K562 (cell line): Measurements from ENCODE around the gene MARCHF9. TPM values are rescaled to one million over a fixed set of nuclear protein-coding genes. Genes with fewer than 3 reads are reported as not detected.

Source experiments
- ATAC-seq: fragments of 200-7000 bp; cut with Tn5 transposase; 3 replicates; pipeline ENCODE4 v1.9.1; 2020; ENCODE audit warnings: moderate library complexity
- BruUV-seq: library from RNA; stranded (reverse); fragments of 400-500 nt; replicated peaks from 2 replicates; lab custom pipeline; 2021; lab: Mats Ljungman, UMichigan
- CTCF ChIA-PET: fragments of 300-600 bp; formaldehyde crosslinking; extraction: SDS; loops from one replicate; lab custom pipeline; 2021; ENCODE audit warnings: low intra/inter-chr PET ratio; lab: Yijun Ruan, JAX
- POLR2A ChIA-PET: fragments of 300-600, 350-650 bp; sonication (Branson Sonifier 250); formaldehyde crosslinking; extraction: SDS; loops from one replicate; lab custom pipeline; 2021; ENCODE audit warnings: antibody characterized with exemption, inconsistent platforms; lab: Yijun Ruan, JAX
- DNase-seq, 4 experiments: peaks; one replicate each; pipeline versions ENCODE4 v3.0.0 to v3.0.0-alpha.2; 2011 to 2018; ENCODE audit warnings: low spot score in 3 of 4, mixed read lengths in 3 of 4; ENCODE audit errors: extremely low read depth in 1 of 4
- FAIRE-seq: peaks from 2 replicates; lab custom pipeline; 2011; peaks lifted over from hg19 to GRCh38; lab: Jason Lieb, UNC
- H2AFZ ChIP-seq: 2 replicates; pipeline ENCODE4 v1.6.0; 2011; ENCODE audit warnings: low read depth, low read length, control low read depth, inconsistent platforms
- H3K27ac ChIP-seq: fragments of 200-600 bp; 3 replicates; pipeline ENCODE4 v1.8.0; 2011; ENCODE audit warnings: low read depth, mild to moderate bottlenecking, control low read depth, inconsistent platforms, low read length, moderate library complexity, mixed read lengths; ENCODE audit errors: extremely low read depth
- H3K27me3 ChIP-seq, 2 experiments: fragments of 300-600 bp in 1 of 2; 2 replicates in 1 of 2; 3 replicates in 1 of 2; pipeline versions ENCODE4 v1.6.0 to v1.8.0; 2011; ENCODE audit warnings: inconsistent platforms in 2 of 2, low read length in 2 of 2, mild to moderate bottlenecking in 1 of 2, mixed read lengths in 1 of 2, moderate library complexity in 1 of 2; ENCODE audit not compliant: control insufficient read depth in 2 of 2, insufficient read depth in 2 of 2
- H3K36me3 ChIP-seq: fragments of 300-600 bp; 3 replicates; pipeline ENCODE4 v1.8.0; 2011; ENCODE audit warnings: mild to moderate bottlenecking, low read length, inconsistent platforms; ENCODE audit not compliant: control insufficient read depth, insufficient read depth
- H3K4me1 ChIP-seq, 2 experiments: fragments of 200-600 bp in 1 of 2; replicated peaks in 1 of 2; 2 replicates in 1 of 2; 3 replicates in 1 of 2; pipeline versions ENCODE4 v1.5.1 to v1.8.0; 2011; ENCODE audit warnings: inconsistent platforms in 2 of 2, low read length in 2 of 2, mild to moderate bottlenecking in 1 of 2, mixed read lengths in 1 of 2, moderate library complexity in 1 of 2; ENCODE audit not compliant: control insufficient read depth in 2 of 2, insufficient read depth in 2 of 2
- H3K4me2 ChIP-seq: 2 replicates; pipeline ENCODE4 v1.6.1; 2011; ENCODE audit warnings: low read length, control low read depth, inconsistent platforms, mixed read lengths; ENCODE audit not compliant: insufficient read depth
- H3K4me3 ChIP-seq: fragments of 200-600 bp; sonication (generic), shearing (Covaris generic); 2 replicates; pipeline ENCODE4 v1.5.1; 2016; ENCODE audit warnings: control low read depth, inconsistent platforms
- H3K79me2 ChIP-seq: fragments of 200-600 bp; 3 replicates; pipeline ENCODE4 v1.8.0; 2011; ENCODE audit warnings: low read length, inconsistent platforms; ENCODE audit not compliant: control insufficient read depth, insufficient read depth
- H3K9ac ChIP-seq, 2 experiments: 2 replicates each; pipeline versions ENCODE4 v1.6.0 to v1.6.1; 2011; ENCODE audit warnings: low read depth in 2 of 2, low read length in 2 of 2, control low read depth in 1 of 2, inconsistent platforms in 1 of 2, mild to moderate bottlenecking in 1 of 2, mixed read lengths in 1 of 2; ENCODE audit not compliant: insufficient read depth in 1 of 2
- H3K9me1 ChIP-seq: one replicate; pipeline ENCODE4 v1.6.0; 2011; ENCODE audit warnings: inconsistent platforms, mild to moderate bottlenecking, low read length, moderate library complexity; ENCODE audit not compliant: control insufficient read depth, insufficient read depth
- H3K9me3 ChIP-seq: replicated peaks from 2 replicates; pipeline ENCODE4 v1.5.1; 2011; ENCODE audit warnings: low read depth, low read length, inconsistent platforms; ENCODE audit not compliant: control insufficient read depth, insufficient read depth
- H4K20me1 ChIP-seq: replicated peaks from 2 replicates; pipeline ENCODE4 v1.6.1; 2011; ENCODE audit warnings: low read length, inconsistent platforms, mixed read lengths; ENCODE audit not compliant: control insufficient read depth, insufficient read depth
- CBX2 ChIP-seq: fragments of 200-600 bp; sonication (generic); IDR thresholded peaks from one replicate; pipeline ENCODE4 v1.6.1; 2012; ENCODE audit warnings: mild to moderate bottlenecking, low read length, inconsistent platforms; ENCODE audit not compliant: insufficient read depth, poor library complexity, severe bottlenecking
- GATA2 ChIP-seq: sonication (generic); formaldehyde crosslinking; IDR thresholded peaks from 2 replicates; pipeline ENCODE4 v1.4.0; 2020; ENCODE audit warnings: mild to moderate bottlenecking, missing genetic modification reagents
- HEY1 ChIP-seq: fragments of 250-450 bp; sonication (Bioruptor Pico); IDR thresholded peaks from 2 replicates; pipeline ENCODE4 v1.5.0; 2020; ENCODE audit warnings: mild to moderate bottlenecking, moderate library complexity, borderline replicate concordance
- MYC ChIP-seq, 2 experiments: fragments of 250-450 bp in 1 of 2; sonication (Bioruptor Pico) in 1 of 2; IDR thresholded peaks; 2 replicates each; pipeline versions ENCODE4 v1.5.1 to v1.6.1; 2012 to 2021; ENCODE audit warnings: low read depth in 2 of 2, borderline replicate concordance in 1 of 2, improper control_type of control experiment in 1 of 2, low read length in 1 of 2, mild to moderate bottlenecking in 1 of 2, moderate library complexity in 1 of 2
- NR3C1 ChIP-seq: sonication (generic); formaldehyde crosslinking; IDR thresholded peaks from 2 replicates; pipeline ENCODE4 v1.8.1; 2022; ENCODE audit warnings: missing genetic modification reagents
- TEAD4 ChIP-seq, 2 experiments: sonication (generic) in 1 of 2; formaldehyde crosslinking in 1 of 2; IDR thresholded peaks; 2 replicates each; pipeline versions ENCODE4 v1.6.1 to v1.8.0; 2012 to 2022; ENCODE audit warnings: borderline replicate concordance in 1 of 2, inconsistent platforms in 1 of 2, low read length in 1 of 2, mild to moderate bottlenecking in 1 of 2, missing genetic modification reagents in 1 of 2
- TRIM24 ChIP-seq, 2 experiments: fragments of 450-650 bp; IDR thresholded peaks; 2 replicates each; pipeline ENCODE4 v1.6.1; 2016
- ZNF143 ChIP-seq: sonication (generic); formaldehyde crosslinking; IDR thresholded peaks from 2 replicates; pipeline ENCODE4 v1.9.0; 2022; ENCODE audit warnings: mild to moderate bottlenecking, missing genetic modification reagents
- ZNF77 ChIP-seq: fragments of 250-450 bp; sonication (Bioruptor Pico); IDR thresholded peaks from 2 replicates; pipeline ENCODE4 v1.5.0; 2020
- WGBS: fragments of 100-300 bp; shearing (Covaris generic); methylation state at CpG from one replicate; pipeline ENCODE4 v1.1.6; 2016; ENCODE audit warnings: low coverage, mixed read lengths; ENCODE audit not compliant: insufficient coverage; ENCODE audit errors: missing lambda C conversion rate; 5-methylcytosine and 5-hydroxymethylcytosine counted together
- in situ Hi-C: fragments of 300-500 bp; cut with MboI; formaldehyde crosslinking; loops from 4 replicates; pipeline ENCODE4 v1.15.0; 2018; ENCODE audit warnings: inconsistent platforms, mixed read lengths
- intact Hi-C: fragments of 100-400 bp; cut with micrococcal nuclease; formaldehyde crosslinking; loops from 2 replicates; pipeline ENCODE4 v1.14.2; 2022
- polyA plus RNA-seq, 8 experiments: library from polyadenylated mRNA; depleted of rRNA in 4 of 8; stranded (reverse) in 5 of 8; unstranded in 3 of 8; fragments of >200 nt; fragmentation: Nextera tagmentation in 2 of 8; fragmentation: Illumina TruSeq in 1 of 8; extraction: Ambion mirVana in 2 of 8; extraction: Trizol in 1 of 8; gene quantifications; 2 replicates each; pipeline versions ENCODE4 v1.2.1 to v1.2.3, GENCODE V29; 2011 to 2014; ENCODE audit warnings: inconsistent platforms in 1 of 8, missing spikeins in 1 of 8
- total RNA-seq, 7 experiments: library from RNA; depleted of rRNA in 6 of 7; stranded (reverse); fragments of >200 nt in 6 of 7; fragmentation: Illumina TruSeq in 2 of 7; extraction: Trizol in 2 of 7; gene quantifications; 2 replicates each; pipeline versions ENCODE4 v1.2.1 to v1.2.3, GENCODE V29; 2011 to 2021; ENCODE audit warnings: low replicate concordance in 1 of 7
- TF ChIP-seq, protein P1 (sequence below): sonication (generic); formaldehyde crosslinking; IDR thresholded peaks from 2 replicates; pipeline ENCODE4 v1.8.0; 2022; ENCODE audit warnings: mild to moderate bottlenecking, missing genetic modification reagents
- TF ChIP-seq, protein P2 (sequence below): fragments of 250-450 bp; sonication (Bioruptor Pico); IDR thresholded peaks from 2 replicates; pipeline ENCODE4 v1.4.0; 2020; ENCODE audit warnings: mild to moderate bottlenecking, moderate library complexity
- TF ChIP-seq, protein P3 (sequence below), 3 experiments: IDR thresholded peaks in 2 of 3; conservative IDR thresholded peaks in 1 of 3; 2 replicates each; pipeline ENCODE4 v1.5.1; 2011 to 2012; ENCODE audit warnings: low read length in 3 of 3, mild to moderate bottlenecking in 3 of 3, control low read depth in 2 of 3, improper control_type of control experiment in 1 of 3, inconsistent platforms in 1 of 3, low read depth in 1 of 3, mixed read lengths in 1 of 3, moderate library complexity in 1 of 3; ENCODE audit not compliant: insufficient read depth in 2 of 3

MARCHF9 gene
- total and polyA plus RNA-seq, 9 of the 15 experiments (the other 6 are each of a cell fraction or from before 2014, with no cell fraction given), result 0.80 to 12.4 (median 6.2) TPM

DNA sequence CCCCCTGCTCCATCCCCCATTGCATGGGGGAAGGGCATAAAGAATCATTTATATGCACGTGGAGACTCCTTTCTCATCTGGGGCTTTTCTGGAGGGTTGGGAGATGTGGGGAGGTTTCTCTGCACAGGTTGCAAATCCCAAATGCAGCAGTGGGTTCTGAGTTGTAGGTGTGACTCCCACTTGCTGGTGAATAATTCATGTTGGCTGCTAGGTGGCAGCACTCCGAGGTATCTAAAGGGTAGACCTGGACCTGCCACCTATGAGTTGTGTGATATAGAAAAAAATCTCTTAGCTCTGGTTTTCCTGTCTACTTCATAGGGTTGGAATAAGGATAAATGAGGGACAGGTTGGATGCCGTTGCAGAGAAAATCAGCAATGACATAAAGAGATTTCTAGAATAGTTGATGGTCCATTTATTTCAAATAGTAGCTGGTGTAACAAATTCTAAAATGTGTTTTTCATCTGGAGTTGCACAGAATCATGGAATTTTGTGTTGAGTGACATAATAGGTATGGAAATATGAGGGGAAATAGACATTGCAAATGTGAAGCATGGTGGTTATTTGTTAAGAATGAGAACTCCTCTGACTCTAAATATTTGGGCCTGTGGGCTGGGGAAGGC, 4.6 kb downstream of the MARCHF9 start:
- Histone ChIP-seq H3K4me1 (peaks cover 10 to 24% of the 10 kb centered on the region in 2 experiments; a peak in 4 of 5 replicates), H3K27ac (no peak overlapping the region), H3K9me3 (no peaks in the 10 kb centered on the region), H2AFZ (no peak overlapping the region), H3K36me3 (peaks cover 15% of the 10 kb centered on the region; the same call in 2 of the 3 replicates), H3K79me2 (peaks cover 11% of the 10 kb centered on the region; the same call in 2 of the 3 replicates), H3K4me3 (no peak overlapping the region), H4K20me1 (no peaks in the 10 kb centered on the region), H3K9me1 (no peaks in the 10 kb centered on the region), H3K4me2 (no peak overlapping the region), H3K9ac (no peak overlapping the region), H3K27me3 (no peaks in the 10 kb centered on the region)
- intact Hi-C loops, result loop anchor here (2.0 kb wide), 1 partner anchor 55 kb away; no protein-coding TSS in a partner anchor
- DNase-seq, result peak in 2 of 4 experiments; percentile 37 to 58
- in situ Hi-C loops, result no loop called here
- ATAC-seq, result peak; percentile 37
- peak; percentile 68 for FAIRE-seq
- BruUV-seq, result no TSS peak
- POLR2A ChIA-PET, result interaction anchor here (0.6 to 2.3 kb wide), 5 partner anchors 8 to 22 kb away, joined by 3 to 11 read pairs (median 3); partner anchors contain the start of genes EEF1AKMT3, METTL1 and TSPAN31
- CTCF ChIA-PET, result interaction anchor here (0.5 to 1.4 kb wide), 2 partner anchors 146 to 496 kb away, joined by 3 to 6 read pairs; no protein-coding TSS in a partner anchor
- 18% methylated on average over 3 of the region's 3 CpGs for WGBS
- TF ChIP-seq NR3C1 (CRISPR knock-in tag) (no peak), TEAD4 (IDR thresholded peaks at IDR 0.05; ENCODE audit: low read length) (no peak), TEAD4 (CRISPR knock-in tag; IDR thresholded peaks at IDR 0.05; ENCODE audit: borderline replicate concordance) (no peak), MYC (IDR thresholded peaks at IDR 0.05; ENCODE audit: low read depth, low read length) (no peak), MYC (CRISPR knock-in tag; IDR thresholded peaks at IDR 0.05; ENCODE audit: borderline replicate concordance, low read depth) (no peak), ZNF77 (CRISPR knock-in tag) (no peak), TRIM24 (IDR thresholded peaks at IDR 0.05) (no peak), ZNF143 (CRISPR knock-in tag) (no peak), HEY1 (CRISPR knock-in tag) (no peak), GATA2 (CRISPR knock-in tag) (no peak), CBX2 (no peak)
- TF ChIP-seq, protein P1, sequence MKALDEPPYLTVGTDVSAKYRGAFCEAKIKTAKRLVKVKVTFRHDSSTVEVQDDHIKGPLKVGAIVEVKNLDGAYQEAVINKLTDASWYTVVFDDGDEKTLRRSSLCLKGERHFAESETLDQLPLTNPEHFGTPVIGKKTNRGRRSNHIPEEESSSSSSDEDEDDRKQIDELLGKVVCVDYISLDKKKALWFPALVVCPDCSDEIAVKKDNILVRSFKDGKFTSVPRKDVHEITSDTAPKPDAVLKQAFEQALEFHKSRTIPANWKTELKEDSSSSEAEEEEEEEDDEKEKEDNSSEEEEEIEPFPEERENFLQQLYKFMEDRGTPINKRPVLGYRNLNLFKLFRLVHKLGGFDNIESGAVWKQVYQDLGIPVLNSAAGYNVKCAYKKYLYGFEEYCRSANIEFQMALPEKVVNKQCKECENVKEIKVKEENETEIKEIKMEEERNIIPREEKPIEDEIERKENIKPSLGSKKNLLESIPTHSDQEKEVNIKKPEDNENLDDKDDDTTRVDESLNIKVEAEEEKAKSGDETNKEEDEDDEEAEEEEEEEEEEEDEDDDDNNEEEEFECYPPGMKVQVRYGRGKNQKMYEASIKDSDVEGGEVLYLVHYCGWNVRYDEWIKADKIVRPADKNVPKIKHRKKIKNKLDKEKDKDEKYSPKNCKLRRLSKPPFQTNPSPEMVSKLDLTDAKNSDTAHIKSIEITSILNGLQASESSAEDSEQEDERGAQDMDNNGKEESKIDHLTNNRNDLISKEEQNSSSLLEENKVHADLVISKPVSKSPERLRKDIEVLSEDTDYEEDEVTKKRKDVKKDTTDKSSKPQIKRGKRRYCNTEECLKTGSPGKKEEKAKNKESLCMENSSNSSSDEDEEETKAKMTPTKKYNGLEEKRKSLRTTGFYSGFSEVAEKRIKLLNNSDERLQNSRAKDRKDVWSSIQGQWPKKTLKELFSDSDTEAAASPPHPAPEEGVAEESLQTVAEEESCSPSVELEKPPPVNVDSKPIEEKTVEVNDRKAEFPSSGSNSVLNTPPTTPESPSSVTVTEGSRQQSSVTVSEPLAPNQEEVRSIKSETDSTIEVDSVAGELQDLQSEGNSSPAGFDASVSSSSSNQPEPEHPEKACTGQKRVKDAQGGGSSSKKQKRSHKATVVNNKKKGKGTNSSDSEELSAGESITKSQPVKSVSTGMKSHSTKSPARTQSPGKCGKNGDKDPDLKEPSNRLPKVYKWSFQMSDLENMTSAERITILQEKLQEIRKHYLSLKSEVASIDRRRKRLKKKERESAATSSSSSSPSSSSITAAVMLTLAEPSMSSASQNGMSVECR (CRISPR knock-in tag), result no peak
- TF ChIP-seq, protein P2, sequence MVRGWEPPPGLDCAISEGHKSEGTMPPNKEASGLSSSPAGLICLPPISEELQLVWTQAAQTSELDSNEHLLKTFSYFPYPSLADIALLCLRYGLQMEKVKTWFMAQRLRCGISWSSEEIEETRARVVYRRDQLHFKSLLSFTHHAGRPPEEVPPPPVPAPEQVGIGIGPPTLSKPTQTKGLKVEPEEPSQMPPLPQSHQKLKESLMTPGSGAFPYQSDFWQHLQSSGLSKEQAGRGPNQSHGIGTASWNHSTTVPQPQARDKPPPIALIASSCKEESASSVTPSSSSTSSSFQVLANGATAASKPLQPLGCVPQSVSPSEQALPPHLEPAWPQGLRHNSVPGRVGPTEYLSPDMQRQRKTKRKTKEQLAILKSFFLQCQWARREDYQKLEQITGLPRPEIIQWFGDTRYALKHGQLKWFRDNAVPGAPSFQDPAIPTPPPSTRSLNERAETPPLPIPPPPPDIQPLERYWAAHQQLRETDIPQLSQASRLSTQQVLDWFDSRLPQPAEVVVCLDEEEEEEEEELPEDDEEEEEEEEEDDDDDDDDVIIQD (CRISPR knock-in tag), result no peak
- TF ChIP-seq, protein P3, sequence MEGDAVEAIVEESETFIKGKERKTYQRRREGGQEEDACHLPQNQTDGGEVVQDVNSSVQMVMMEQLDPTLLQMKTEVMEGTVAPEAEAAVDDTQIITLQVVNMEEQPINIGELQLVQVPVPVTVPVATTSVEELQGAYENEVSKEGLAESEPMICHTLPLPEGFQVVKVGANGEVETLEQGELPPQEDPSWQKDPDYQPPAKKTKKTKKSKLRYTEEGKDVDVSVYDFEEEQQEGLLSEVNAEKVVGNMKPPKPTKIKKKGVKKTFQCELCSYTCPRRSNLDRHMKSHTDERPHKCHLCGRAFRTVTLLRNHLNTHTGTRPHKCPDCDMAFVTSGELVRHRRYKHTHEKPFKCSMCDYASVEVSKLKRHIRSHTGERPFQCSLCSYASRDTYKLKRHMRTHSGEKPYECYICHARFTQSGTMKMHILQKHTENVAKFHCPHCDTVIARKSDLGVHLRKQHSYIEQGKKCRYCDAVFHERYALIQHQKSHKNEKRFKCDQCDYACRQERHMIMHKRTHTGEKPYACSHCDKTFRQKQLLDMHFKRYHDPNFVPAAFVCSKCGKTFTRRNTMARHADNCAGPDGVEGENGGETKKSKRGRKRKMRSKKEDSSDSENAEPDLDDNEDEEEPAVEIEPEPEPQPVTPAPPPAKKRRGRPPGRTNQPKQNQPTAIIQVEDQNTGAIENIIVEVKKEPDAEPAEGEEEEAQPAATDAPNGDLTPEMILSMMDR (IDR thresholded peaks at IDR 0.05 in 2 of 3, conservative IDR thresholded peaks at IDR 0.05 in 1 of 3; ENCODE audit: insufficient read depth in 2 of 3, low read depth in 1 of 3, low read length in 3 of 3), result peak; percentile 50 to 65 (median 59); a peak in 5 of 6 replicates
